Glutamatergic neuron (in vitro differentiated cells): ENCODE results near the gene SEC22A. TPM values are rescaled to one million over a fixed set of nuclear protein-coding genes. Genes with fewer than 3 reads are reported as not detected.

Experiments used
- DNase-seq: peaks from one replicate; pipeline ENCODE4 v3.0.0; 2022
- H3K27ac Mint-ChIP-seq: one replicate; pipeline ENCODE4 v1.8.0; 2020; ENCODE audit warnings: mild to moderate bottlenecking, mixed read lengths, inconsistent platforms; ENCODE audit not compliant: unreplicated experiment
- H3K27me3 Mint-ChIP-seq: one replicate; pipeline ENCODE4 v1.8.0; 2020; ENCODE audit warnings: mild to moderate bottlenecking, moderate library complexity, mixed read lengths, inconsistent platforms; ENCODE audit not compliant: unreplicated experiment
- H3K36me3 Mint-ChIP-seq: one replicate; pipeline ENCODE4 v1.8.0; 2020; ENCODE audit warnings: mild to moderate bottlenecking, mixed read lengths, inconsistent platforms; ENCODE audit not compliant: unreplicated experiment
- H3K4me1 Mint-ChIP-seq: one replicate; pipeline ENCODE4 v1.8.0; 2020; ENCODE audit warnings: mild to moderate bottlenecking, low read depth, mixed read lengths, inconsistent platforms; ENCODE audit not compliant: unreplicated experiment
- H3K4me3 Mint-ChIP-seq: one replicate; pipeline ENCODE4 v1.8.0; 2020; ENCODE audit warnings: mild to moderate bottlenecking, mixed read lengths, inconsistent platforms; ENCODE audit not compliant: unreplicated experiment
- H3K9me3 Mint-ChIP-seq: one replicate; pipeline ENCODE4 v1.8.0; 2020; ENCODE audit warnings: mild to moderate bottlenecking, moderate library complexity, mixed read lengths, inconsistent platforms; ENCODE audit not compliant: unreplicated experiment
- total RNA-seq: library from RNA; stranded (reverse); fragmentation: NEBNext Ultra II Directional; extraction: Animal tissue kit (Norgen Biotek cat#: 25700); gene quantifications from one replicate; pipeline ENCODE4 v1.2.1, GENCODE V29; 2021; ENCODE audit not compliant: unreplicated experiment
- TF ChIP-seq, protein P1 (sequence below): fragments of 200-600 bp; sonication (generic); IDR thresholded peaks from one replicate; pipeline ENCODE4 v1.5.0; 2021; ENCODE audit not compliant: partially characterized antibody, unreplicated experiment

Gene SEC22A
- total RNA-seq, 1 donor from 2014 or later = 14.6 TPM

GRCh38 chr3:123296261-123296660, 94.5 kb downstream of the SEC22A start:
- TF ChIP-seq, protein P1, sequence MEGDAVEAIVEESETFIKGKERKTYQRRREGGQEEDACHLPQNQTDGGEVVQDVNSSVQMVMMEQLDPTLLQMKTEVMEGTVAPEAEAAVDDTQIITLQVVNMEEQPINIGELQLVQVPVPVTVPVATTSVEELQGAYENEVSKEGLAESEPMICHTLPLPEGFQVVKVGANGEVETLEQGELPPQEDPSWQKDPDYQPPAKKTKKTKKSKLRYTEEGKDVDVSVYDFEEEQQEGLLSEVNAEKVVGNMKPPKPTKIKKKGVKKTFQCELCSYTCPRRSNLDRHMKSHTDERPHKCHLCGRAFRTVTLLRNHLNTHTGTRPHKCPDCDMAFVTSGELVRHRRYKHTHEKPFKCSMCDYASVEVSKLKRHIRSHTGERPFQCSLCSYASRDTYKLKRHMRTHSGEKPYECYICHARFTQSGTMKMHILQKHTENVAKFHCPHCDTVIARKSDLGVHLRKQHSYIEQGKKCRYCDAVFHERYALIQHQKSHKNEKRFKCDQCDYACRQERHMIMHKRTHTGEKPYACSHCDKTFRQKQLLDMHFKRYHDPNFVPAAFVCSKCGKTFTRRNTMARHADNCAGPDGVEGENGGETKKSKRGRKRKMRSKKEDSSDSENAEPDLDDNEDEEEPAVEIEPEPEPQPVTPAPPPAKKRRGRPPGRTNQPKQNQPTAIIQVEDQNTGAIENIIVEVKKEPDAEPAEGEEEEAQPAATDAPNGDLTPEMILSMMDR = no peak
- DNase-seq = no peak
- Mint-ChIP-seq H3K4me1 (no peaks in the 10 kb centered on the region), H3K4me3 (no peak overlapping the region), H3K27ac (no peak overlapping the region), H3K9me3 (peaks cover 4% of the 10 kb centered on the region), H3K36me3 (peaks cover 12% of the 10 kb centered on the region), H3K27me3 (peaks cover 6% of the 10 kb centered on the region)

- no peaks in the 10 kb centered on the region for H3K4me1 Mint-ChIP-seq
- H3K4me3 Mint-ChIP-seq = no peak overlapping the region
- peaks cover 4% of the 10 kb centered on the region for H3K9me3 Mint-ChIP-seq
- DNase-seq = no peak
- TF ChIP-seq, protein P1 = no peak
- peaks cover 12% of the 10 kb centered on the region for H3K36me3 Mint-ChIP-seq
- H3K27me3 Mint-ChIP-seq = peaks cover 6% of the 10 kb centered on the region
- no peak overlapping the region for H3K27ac Mint-ChIP-seq
Measured at GRCh38 chr3:123296836-123297626, 95.3 kb downstream of the SEC22A start.

- no peaks in the 10 kb centered on the region for H3K4me1 Mint-ChIP-seq
Measured at GRCh38 chr3:123297627-123297899, 95.8 kb downstream of the SEC22A start.

DNA sequence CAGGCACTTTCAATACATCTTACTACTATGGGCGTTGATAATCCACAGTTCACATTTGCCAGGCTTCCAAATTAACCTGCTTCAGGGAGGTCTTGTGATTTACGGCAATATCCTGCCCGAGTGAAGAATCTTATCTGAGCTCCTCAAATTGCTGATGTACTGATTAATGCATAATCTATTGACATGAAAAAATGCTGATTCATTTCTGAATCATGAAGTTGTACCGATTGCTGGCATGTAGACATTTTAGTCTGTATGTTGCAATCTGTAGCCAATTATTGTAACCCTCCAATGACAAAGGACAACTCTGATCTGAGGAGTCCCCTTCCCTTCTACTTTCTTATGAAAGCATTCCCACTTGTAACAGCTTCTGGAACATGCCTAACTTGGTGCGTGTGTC, 97.2 kb downstream of the SEC22A start:
- Mint-ChIP-seq H3K36me3 (peaks cover 6% of the 10 kb centered on the region), H3K27me3 (peaks cover 6% of the 10 kb centered on the region), H3K9me3 (peaks cover 3% of the 10 kb centered on the region), H3K4me1 (no peaks in the 10 kb centered on the region), H3K27ac (no peak overlapping the region), H3K4me3 (no peak overlapping the region)
- TF ChIP-seq, protein P1 = no peak
- DNase-seq = no peak

More at GRCh38 chr3:123297627-123297899, 95.8 kb downstream of the SEC22A start:
- Mint-ChIP-seq H3K27me3 (peaks cover 6% of the 10 kb centered on the region), H3K27ac (no peak overlapping the region), H3K36me3 (peaks cover 12% of the 10 kb centered on the region), H3K4me3 (no peak overlapping the region), H3K9me3 (peaks cover 4% of the 10 kb centered on the region)
- no peak for DNase-seq
- TF ChIP-seq, protein P1 = no peak

GRCh38 chr3:123299581-123299980, 97.8 kb downstream of the SEC22A start:
- peaks cover 6% of the 10 kb centered on the region for H3K27me3 Mint-ChIP-seq
- DNase-seq = no peak
- no peak overlapping the region for H3K27ac Mint-ChIP-seq
- no peaks in the 10 kb centered on the region for H3K9me3 Mint-ChIP-seq
- no peaks in the 10 kb centered on the region for H3K36me3 Mint-ChIP-seq
- no peak overlapping the region for H3K4me3 Mint-ChIP-seq
- H3K4me1 Mint-ChIP-seq = no peaks in the 10 kb centered on the region
- TF ChIP-seq, protein P1 = no peak
